ENCODE results near the gene TOMM20. TPM values are rescaled to one million over a fixed set of nuclear protein-coding genes. Genes with fewer than 3 reads are reported as not detected.
"Not testable (repeated sequence)": the region's sequence is repeated elsewhere in the genome, so short reads cannot be mapped to it uniquely, and the experiment has no call there.

The TOMM20 gene
- total RNA-seq, 1 experiment from 2014 or later = 132 TPM

- no peaks in the 10 kb centered on the region for H3K27me3 ChIP-seq
- no peak overlapping the region for H3K4me3 ChIP-seq
- no peaks in the 10 kb centered on the region for H3K9me3 ChIP-seq
- peaks cover 93% of the 10 kb centered on the region for H3K36me3 ChIP-seq
- no peak for DNase-seq
These were observed 16.1 kb downstream of the TOMM20 start for GRCh38 chr1:235112297-235113182.

GRCh38 chr1:235111107-235111506 lies 17.5 kb downstream of the TOMM20 start:
- Histone ChIP-seq H3K9me3 (no peaks in the 10 kb centered on the region), H3K4me3 (no peak overlapping the region), H3K27me3 (no peaks in the 10 kb centered on the region), H3K36me3 (peaks cover 87% of the 10 kb centered on the region)
- DNase-seq = no peak

- H3K27me3 ChIP-seq = no peaks in the 10 kb centered on the region
- DNase-seq = no peak
- H3K36me3 ChIP-seq = peaks cover 67% of the 10 kb centered on the region
- no peaks in the 10 kb centered on the region for H3K9me3 ChIP-seq
- no peak overlapping the region for H3K4me3 ChIP-seq
These were observed 19.8 kb downstream of the TOMM20 start for GRCh38 chr1:235108876-235109275.

- DNase-seq = no peak
- peaks cover 60% of the 10 kb centered on the region for H3K36me3 ChIP-seq
- H3K27me3 ChIP-seq = no peaks in the 10 kb centered on the region
- no peaks in the 10 kb centered on the region for H3K9me3 ChIP-seq
- H3K4me3 ChIP-seq = no peak overlapping the region
These were observed 20.4 kb downstream of the TOMM20 start for GRCh38 chr1:235108185-235108593.

- H3K36me3 ChIP-seq = peaks cover 54% of the 10 kb centered on the region
- H3K27me3 ChIP-seq = no peaks in the 10 kb centered on the region
- DNase-seq = no peak
- H3K4me3 ChIP-seq = no peak overlapping the region
- no peaks in the 10 kb centered on the region for H3K9me3 ChIP-seq
These were observed 21.1 kb downstream of the TOMM20 start for GRCh38 chr1:235107368-235108184.

GRCh38 chr1:235106457-235106856 lies 22.2 kb downstream of the TOMM20 start:
- DNase-seq = no peak
- Histone ChIP-seq H3K4me3 (no peak overlapping the region), H3K27me3 (no peaks in the 10 kb centered on the region), H3K9me3 (no peaks in the 10 kb centered on the region), H3K36me3 (peaks cover 42% of the 10 kb centered on the region)

GRCh38 chr1:235105051-235106043 lies 23.3 kb downstream of the TOMM20 start:
- Histone ChIP-seq H3K36me3 (peaks cover 31% of the 10 kb centered on the region), H3K9me3 (no peaks in the 10 kb centered on the region), H3K4me3 (no peak overlapping the region), H3K27me3 (no peaks in the 10 kb centered on the region)
- DNase-seq = no peak

GRCh38 chr1:235102993-235103411 lies 25.6 kb downstream of the TOMM20 start:
- DNase-seq = no peak
- no peaks in the 10 kb centered on the region for H3K9me3 ChIP-seq
- peaks cover 11% of the 10 kb centered on the region for H3K36me3 ChIP-seq
- H3K4me3 ChIP-seq = no peak overlapping the region
- no peaks in the 10 kb centered on the region for H3K27me3 ChIP-seq

GRCh38 chr1:235102259-235102582 lies 26.4 kb downstream of the TOMM20 start:
- H3K36me3 ChIP-seq = peaks cover 3% of the 10 kb centered on the region

GRCh38 chr1:235101558-235102258 lies 26.9 kb downstream of the TOMM20 start:
- Histone ChIP-seq H3K4me3 (no peak overlapping the region), H3K9me3 (no peaks in the 10 kb centered on the region), H3K27me3 (no peaks in the 10 kb centered on the region), H3K36me3 (no peaks in the 10 kb centered on the region; the same call in 1 of the 2 replicates)
- no peak for DNase-seq

More at GRCh38 chr1:235102259-235102582, 26.4 kb downstream of the TOMM20 start:
- H3K4me3 ChIP-seq = no peak overlapping the region
- no peak for DNase-seq
- H3K9me3 ChIP-seq = no peaks in the 10 kb centered on the region
- no peaks in the 10 kb centered on the region for H3K27me3 ChIP-seq

GRCh38 chr1:235100194-235100772 lies 28.4 kb downstream of the TOMM20 start:
- H3K27me3 ChIP-seq = no peaks in the 10 kb centered on the region
- no peak for DNase-seq
- no peaks in the 10 kb centered on the region; the same call in 1 of the 2 replicates for H3K36me3 ChIP-seq
- H3K4me3 ChIP-seq = no peak overlapping the region
- H3K9me3 ChIP-seq = no peaks in the 10 kb centered on the region

- no peak overlapping the region for H3K4me3 ChIP-seq
- DNase-seq = no peak
- H3K27me3 ChIP-seq = no peaks in the 10 kb centered on the region
These were observed 29.6 kb downstream of the TOMM20 start for GRCh38 chr1:235098991-235099390.

GRCh38 chr1:235098547-235098946 lies 30.1 kb downstream of the TOMM20 start:
- Histone ChIP-seq H3K9me3 (no peaks in the 10 kb centered on the region), H3K27me3 (no peaks in the 10 kb centered on the region), H3K4me3 (no peak overlapping the region), H3K36me3 (no peaks in the 10 kb centered on the region; the same call in 1 of the 2 replicates)
- DNase-seq = no peak

More at GRCh38 chr1:235098991-235099390, 29.6 kb downstream of the TOMM20 start:
- Histone ChIP-seq H3K9me3 (no peaks in the 10 kb centered on the region), H3K36me3 (no peaks in the 10 kb centered on the region; the same call in 1 of the 2 replicates)

GRCh38 chr1:235097501-235097900 lies 31.1 kb downstream of the TOMM20 start:
- H3K9me3 ChIP-seq, DNase-seq, H3K36me3 ChIP-seq, H3K27me3 ChIP-seq, H3K4me3 ChIP-seq: not testable (repeated sequence)

GRCh38 chr1:235095938-235096562 lies 32.6 kb downstream of the TOMM20 start:
- H3K27me3 ChIP-seq = no peaks in the 10 kb centered on the region
- H3K9me3 ChIP-seq = no peaks in the 10 kb centered on the region
- no peaks in the 10 kb centered on the region for H3K36me3 ChIP-seq
- no peak overlapping the region for H3K4me3 ChIP-seq
- no peak for DNase-seq
